Fibroblast of lung (primary cell): ENCODE data around the gene EMID1. TPM values are rescaled to one million over a fixed set of nuclear protein-coding genes. Genes with fewer than 3 reads are reported as not detected.

ENCODE experiments used
- DNase-seq, 2 donors: peaks; one replicate each; pipeline versions ENCODE4 v3.0.0 to v3.0.0-alpha.2; 2010; ENCODE audit warnings: low read depth in 2 of 2
- H2AFZ ChIP-seq: 2 replicates; pipeline ENCODE4 v1.5.1; 2012; ENCODE audit warnings: low read length, control low read depth, inconsistent platforms
- H3K27ac ChIP-seq: 2 replicates; pipeline ENCODE4 v1.5.1; 2011; ENCODE audit warnings: low read length, control low read depth; ENCODE audit not compliant: insufficient read depth
- H3K27me3 ChIP-seq: 2 replicates; pipeline ENCODE4 v1.5.1; 2011; ENCODE audit warnings: mild to moderate bottlenecking, low read length; ENCODE audit not compliant: control insufficient read depth, insufficient read depth
- H3K36me3 ChIP-seq: 2 replicates; pipeline ENCODE4 v1.5.1; 2011; ENCODE audit warnings: low read length; ENCODE audit not compliant: control insufficient read depth, insufficient read depth
- H3K4me1 ChIP-seq: 2 replicates; pipeline ENCODE4 v1.5.1; 2011; ENCODE audit warnings: low read length; ENCODE audit not compliant: control insufficient read depth, insufficient read depth; ENCODE audit errors: extremely low read depth
- H3K4me2 ChIP-seq: 2 replicates; pipeline ENCODE4 v1.5.1; 2011; ENCODE audit warnings: low read length, control low read depth; ENCODE audit not compliant: insufficient read depth; ENCODE audit errors: extremely low read depth
- H3K4me3 ChIP-seq, 4 experiments: fragments of 200-600 bp in 1 of 4; sonication (generic) in 1 of 4; replicated peaks in 1 of 4; 2 replicates each; pipeline ENCODE4 v1.5.1; 2011 to 2016; ENCODE audit warnings: low read length in 4 of 4, low read depth in 3 of 4, mild to moderate bottlenecking in 3 of 4, control low read depth in 2 of 4, inconsistent platforms in 1 of 4, mixed read lengths in 1 of 4; ENCODE audit not compliant: insufficient read depth in 1 of 4; ENCODE audit errors: control extremely low read depth in 1 of 4
- H3K79me2 ChIP-seq: 2 replicates; pipeline ENCODE4 v1.5.1; 2012; ENCODE audit warnings: mild to moderate bottlenecking, low read length, inconsistent platforms; ENCODE audit not compliant: control insufficient read depth, insufficient read depth
- H3K9ac ChIP-seq: 2 replicates; pipeline ENCODE4 v1.5.1; 2011; ENCODE audit warnings: mild to moderate bottlenecking, low read length, control low read depth; ENCODE audit not compliant: insufficient read depth
- H3K9me3 ChIP-seq: 2 replicates; pipeline ENCODE4 v1.5.1; 2012; ENCODE audit warnings: low read depth, low read length; ENCODE audit not compliant: control insufficient read depth, insufficient read depth
- H4K20me1 ChIP-seq: 2 replicates; pipeline ENCODE4 v1.5.1; 2011; ENCODE audit warnings: low read length; ENCODE audit not compliant: control insufficient read depth, insufficient read depth; ENCODE audit errors: extremely low read depth
- EZH2 ChIP-seq: IDR thresholded peaks from 2 replicates; pipeline ENCODE4 v1.5.1; 2012; ENCODE audit warnings: low read length, control low read depth, mild to moderate bottlenecking; ENCODE audit errors: missing control alignments
- polyA plus RNA-seq, 2 donors: library from polyadenylated mRNA; depleted of rRNA in 1 of 2; stranded (reverse) in 1 of 2; unstranded in 1 of 2; fragments of >200 nt; gene quantifications; 2 replicates each; pipeline ENCODE4 v1.2.1, GENCODE V29; 2011 to 2012; ENCODE audit warnings: missing spikeins in 1 of 2
- total RNA-seq: library from RNA; depleted of rRNA; stranded (reverse); fragments of >200 nt; gene quantifications from 2 replicates; pipeline ENCODE4 v1.2.1, GENCODE V29; 2014
- TF ChIP-seq, protein P1 (sequence below), 2 donors: IDR thresholded peaks in 1 of 2; conservative IDR thresholded peaks in 1 of 2; 1 replicate in 1 of 2; 2 replicates in 1 of 2; pipeline ENCODE4 v1.5.1; 2011 to 2012; ENCODE audit warnings: low read length in 2 of 2, control low read depth in 1 of 2, inconsistent platforms in 1 of 2, low read depth in 1 of 2, mild to moderate bottlenecking in 1 of 2

The EMID1 gene
- total and polyA plus RNA-seq, 2 donors (not counting 1 experiment from before 2014, with no cell fraction given), result 0.50 TPM; not detected in 1

GRCh38 chr22:29195964-29196666 is 9.6 kb upstream of the EMID1 start:
- Histone ChIP-seq H3K9me3 (no peaks in the 10 kb centered on the region), H3K4me3 (no peak overlapping the region), H3K9ac (no peak overlapping the region), H4K20me1 (no peaks in the 10 kb centered on the region), H3K27me3 (no peaks in the 10 kb centered on the region), H3K27ac (no peak overlapping the region), H3K79me2 (no peaks in the 10 kb centered on the region), H3K4me1 (no peaks in the 10 kb centered on the region), H2AFZ (no peak overlapping the region), H3K36me3 (no peaks in the 10 kb centered on the region), H3K4me2 (no peak overlapping the region)
- no peak for DNase-seq
- TF ChIP-seq EZH2, result no peak
- TF ChIP-seq, protein P1, sequence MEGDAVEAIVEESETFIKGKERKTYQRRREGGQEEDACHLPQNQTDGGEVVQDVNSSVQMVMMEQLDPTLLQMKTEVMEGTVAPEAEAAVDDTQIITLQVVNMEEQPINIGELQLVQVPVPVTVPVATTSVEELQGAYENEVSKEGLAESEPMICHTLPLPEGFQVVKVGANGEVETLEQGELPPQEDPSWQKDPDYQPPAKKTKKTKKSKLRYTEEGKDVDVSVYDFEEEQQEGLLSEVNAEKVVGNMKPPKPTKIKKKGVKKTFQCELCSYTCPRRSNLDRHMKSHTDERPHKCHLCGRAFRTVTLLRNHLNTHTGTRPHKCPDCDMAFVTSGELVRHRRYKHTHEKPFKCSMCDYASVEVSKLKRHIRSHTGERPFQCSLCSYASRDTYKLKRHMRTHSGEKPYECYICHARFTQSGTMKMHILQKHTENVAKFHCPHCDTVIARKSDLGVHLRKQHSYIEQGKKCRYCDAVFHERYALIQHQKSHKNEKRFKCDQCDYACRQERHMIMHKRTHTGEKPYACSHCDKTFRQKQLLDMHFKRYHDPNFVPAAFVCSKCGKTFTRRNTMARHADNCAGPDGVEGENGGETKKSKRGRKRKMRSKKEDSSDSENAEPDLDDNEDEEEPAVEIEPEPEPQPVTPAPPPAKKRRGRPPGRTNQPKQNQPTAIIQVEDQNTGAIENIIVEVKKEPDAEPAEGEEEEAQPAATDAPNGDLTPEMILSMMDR (conservative IDR thresholded peaks at IDR 0.05 in 1 of 2, IDR thresholded peaks at IDR 0.05 in 1 of 2; ENCODE audit: low read depth in 1 of 2, low read length in 2 of 2), result no peak

GRCh38 chr22:29197096-29197495 is 8.6 kb upstream of the EMID1 start:
- Histone ChIP-seq H3K4me1 (no peaks in the 10 kb centered on the region), H3K9me3 (no peaks in the 10 kb centered on the region), H3K27me3 (no peaks in the 10 kb centered on the region), H2AFZ (no peak overlapping the region), H3K9ac (no peak overlapping the region), H3K4me3 (no peak overlapping the region), H3K36me3 (no peaks in the 10 kb centered on the region), H3K4me2 (no peak overlapping the region), H3K79me2 (no peaks in the 10 kb centered on the region), H4K20me1 (no peaks in the 10 kb centered on the region), H3K27ac (no peak overlapping the region)
- DNase-seq, result peak in 1 of 2 donors; percentile 15
- TF ChIP-seq, protein P1 (conservative IDR thresholded peaks at IDR 0.05 in 1 of 2, IDR thresholded peaks at IDR 0.05 in 1 of 2; ENCODE audit: low read depth in 1 of 2, low read length in 2 of 2), result no peak
- no peak for TF ChIP-seq EZH2

GRCh38 chr22:29198240-29198639 is 7.5 kb upstream of the EMID1 start:
- Histone ChIP-seq H3K9me3 (no peaks in the 10 kb centered on the region), H3K79me2 (no peaks in the 10 kb centered on the region), H3K9ac (no peak overlapping the region), H3K4me2 (no peak overlapping the region), H3K36me3 (no peaks in the 10 kb centered on the region), H3K27me3 (no peaks in the 10 kb centered on the region), H3K27ac (no peak overlapping the region), H3K4me3 (no peak overlapping the region), H2AFZ (no peak overlapping the region), H3K4me1 (no peaks in the 10 kb centered on the region), H4K20me1 (no peaks in the 10 kb centered on the region)
- no peak for DNase-seq
- TF ChIP-seq, protein P1 (conservative IDR thresholded peaks at IDR 0.05 in 1 of 2, IDR thresholded peaks at IDR 0.05 in 1 of 2; ENCODE audit: low read depth in 1 of 2, low read length in 2 of 2), result no peak
- no peak for TF ChIP-seq EZH2
